HepG2 (cell line): ENCODE measurements around the gene SUCLA2. TPM values are rescaled to one million over a fixed set of nuclear protein-coding genes. Genes with fewer than 3 reads are reported as not detected.

Source experiments
- ATAC-seq: fragments of 200-7000 bp; cut with Tn5 transposase; 3 replicates; pipeline ENCODE4 v1.9.1; 2020; ENCODE audit warnings: mild to moderate bottlenecking, moderate library complexity
- BruUV-seq: library from RNA; stranded (reverse); fragments of 400-500 nt; replicated peaks from 2 replicates; lab custom pipeline; 2021; lab: Mats Ljungman, UMichigan
- CTCF ChIA-PET: fragments of 300-600 bp; formaldehyde crosslinking; extraction: SDS; loops from one replicate; lab custom pipeline; 2021; ENCODE audit warnings: low total read pairs, inconsistent platforms, low intra/inter-chr PET ratio; lab: Yijun Ruan, JAX
- POLR2A ChIA-PET: fragments of 350-600 bp; sonication (Branson Sonifier 250); formaldehyde crosslinking; loops from one replicate; lab custom pipeline; 2020; ENCODE audit warnings: antibody characterized with exemption, inconsistent platforms; lab: Yijun Ruan, JAX
- DNase-seq: peaks from one replicate; pipeline ENCODE4 v3.0.0-alpha.2; 2015; ENCODE audit warnings: low spot score
- FAIRE-seq: peaks from 3 replicates; lab custom pipeline; 2011; peaks lifted over from hg19 to GRCh38; lab: Jason Lieb, UNC
- H2AFZ ChIP-seq: one replicate; pipeline ENCODE4 v1.6.1; 2011; ENCODE audit warnings: low read length, inconsistent platforms
- H3K27ac ChIP-seq: fragments of 300-600 bp; 3 replicates; pipeline ENCODE4 v1.8.0; 2011; ENCODE audit warnings: mixed run types, mild to moderate bottlenecking, mixed read lengths, low read length, inconsistent platforms; ENCODE audit not compliant: insufficient read depth; ENCODE audit errors: extremely low read length
- H3K27me3 ChIP-seq, 2 experiments: fragments of 200-600 bp in 1 of 2; 2 replicates in 1 of 2; 3 replicates in 1 of 2; pipeline versions ENCODE4 v1.6.0 to v1.8.0; 2011; ENCODE audit warnings: low read length in 2 of 2, mild to moderate bottlenecking in 2 of 2, moderate library complexity in 2 of 2, inconsistent platforms in 1 of 2; ENCODE audit not compliant: insufficient read depth in 2 of 2, control insufficient read depth in 1 of 2
- H3K36me3 ChIP-seq, 2 experiments: fragments of 200-600 bp in 1 of 2; replicated peaks in 1 of 2; 2 replicates in 1 of 2; 3 replicates in 1 of 2; pipeline versions ENCODE4 v1.5.1 to v1.8.0; 2011; ENCODE audit warnings: low read length in 2 of 2, inconsistent platforms in 1 of 2; ENCODE audit not compliant: insufficient read depth in 2 of 2, control insufficient read depth in 1 of 2
- H3K4me1 ChIP-seq: 2 replicates; pipeline ENCODE4 v1.5.1; 2012; ENCODE audit warnings: low read length, inconsistent platforms; ENCODE audit not compliant: insufficient read depth
- H3K4me2 ChIP-seq: 2 replicates; pipeline ENCODE4 v1.6.0; 2011; ENCODE audit warnings: low read depth, low read length, inconsistent platforms
- H3K4me3 ChIP-seq, 3 experiments: fragments of 200-600 bp in 1 of 3; sonication (generic), shearing (Covaris generic) in 1 of 3; replicated peaks in 1 of 3; 2 replicates each; pipeline ENCODE4 v1.5.1; 2011 to 2016; ENCODE audit warnings: low read length in 3 of 3, inconsistent platforms in 2 of 3, low read depth in 2 of 3, mild to moderate bottlenecking in 2 of 3, control low read depth in 1 of 3, mixed read lengths in 1 of 3; ENCODE audit not compliant: insufficient read depth in 1 of 3
- H3K79me2 ChIP-seq: one replicate; pipeline ENCODE4 v1.6.1; 2011; ENCODE audit warnings: low read length, inconsistent platforms; ENCODE audit not compliant: insufficient read depth
- H3K9ac ChIP-seq: 2 replicates; pipeline ENCODE4 v1.6.0; 2011; ENCODE audit warnings: mild to moderate bottlenecking, low read depth, low read length, inconsistent platforms; ENCODE audit not compliant: insufficient read depth
- H3K9me3 ChIP-seq: 2 replicates; pipeline ENCODE4 v1.5.1; 2012; ENCODE audit warnings: mild to moderate bottlenecking, low read length
- H4K20me1 ChIP-seq: 2 replicates; pipeline ENCODE4 v1.6.0; 2011; ENCODE audit warnings: inconsistent platforms, mild to moderate bottlenecking, low read length, moderate library complexity; ENCODE audit not compliant: insufficient read depth
- KLF15 ChIP-seq: sonication (generic); formaldehyde crosslinking; IDR thresholded peaks from 2 replicates; pipeline ENCODE4 v1.8.1; 2023; ENCODE audit warnings: borderline replicate concordance, mild to moderate bottlenecking, inconsistent platforms, missing genetic modification reagents, mixed read lengths
- SALL1 ChIP-seq: sonication (generic); formaldehyde crosslinking; IDR thresholded peaks from 2 replicates; pipeline ENCODE4 v1.8.0; 2022; ENCODE audit warnings: mild to moderate bottlenecking, missing genetic modification reagents
- SRSF1 ChIP-seq: fragments of 200-400 bp; formaldehyde crosslinking; optimal IDR thresholded peaks from 2 replicates; pipeline ENCODE3; 2017; ENCODE audit warnings: mild to moderate bottlenecking, low read depth, low read length, moderate library complexity
- SSRP1 ChIP-seq: IDR thresholded peaks from 2 replicates; pipeline ENCODE4 v1.6.1; 2016; ENCODE audit warnings: control low read depth
- STAT5B ChIP-seq: sonication (generic); formaldehyde crosslinking; IDR thresholded peaks from 2 replicates; pipeline ENCODE4 v1.4.0; 2020; ENCODE audit warnings: missing genetic modification reagents
- ZNF280D ChIP-seq: sonication (generic); formaldehyde crosslinking; IDR thresholded peaks from 2 replicates; pipeline ENCODE4 v1.5.1; 2020; ENCODE audit warnings: mild to moderate bottlenecking, missing genetic modification reagents
- ZNF850 ChIP-seq: sonication (generic); formaldehyde crosslinking; conservative IDR thresholded peaks from 2 replicates; pipeline ENCODE4 v1.9.0; 2021; ENCODE audit warnings: mild to moderate bottlenecking, missing genetic modification reagents
- WGBS: methylation state at CpG from one replicate; pipeline ENCODE4 v1.1.6; 2017; ENCODE audit warnings: low lambda C conversion rate; 5-methylcytosine and 5-hydroxymethylcytosine counted together
- in situ Hi-C: cut with HindIII; loops from 2 replicates; pipeline ENCODE4 v1.10.0; 2017; ENCODE audit warnings: low pct_unique_long_range_greater_than_20kb; ENCODE audit not compliant: extremely low pct_ligation_motif_present
- intact Hi-C: fragments of 100-400 bp; cut with micrococcal nuclease; formaldehyde crosslinking; loops from one replicate; pipeline ENCODE4 v1.10.0; 2022; ENCODE audit not compliant: unreplicated experiment
- polyA plus RNA-seq, 8 experiments: library from polyadenylated mRNA; depleted of rRNA in 3 of 8; stranded (reverse) in 7 of 8; unstranded in 1 of 8; fragments of >200 nt; fragmentation: Illumina TruSeq in 4 of 8; extraction: Trizol in 4 of 8; gene quantifications; 2 replicates each; pipeline versions ENCODE4 v1.2.1 to v1.2.3, GENCODE V29; 2011 to 2016; ENCODE audit warnings: low read depth in 4 of 8, missing spikeins in 1 of 8, mixed read lengths in 1 of 8; ENCODE audit not compliant: insufficient read depth in 1 of 8
- total RNA-seq, 5 experiments: library from RNA; depleted of rRNA; stranded (reverse); fragments of >200 nt; fragmentation: Illumina TruSeq; extraction: Trizol; gene quantifications; 2 replicates each; pipeline ENCODE4 v1.2.3, GENCODE V29; 2016; ENCODE audit warnings: low read depth in 1 of 5
- TF ChIP-seq, protein P1 (sequence below): sonication (generic); formaldehyde crosslinking; IDR thresholded peaks from 2 replicates; pipeline ENCODE4 v1.8.1; 2023; ENCODE audit warnings: missing genetic modification reagents, mild to moderate bottlenecking, borderline replicate concordance
- TF ChIP-seq, protein P2 (sequence below): sonication (generic); formaldehyde crosslinking; IDR thresholded peaks from 2 replicates; pipeline ENCODE4 v1.9.0; 2022; ENCODE audit warnings: low read depth, missing genetic modification reagents

Gene SUCLA2
- total and polyA plus RNA-seq, 2 of the 13 experiments (the other 11 are each of a cell fraction or from before 2014, with no cell fraction given): 28.4 to 77.1 TPM

DNA sequence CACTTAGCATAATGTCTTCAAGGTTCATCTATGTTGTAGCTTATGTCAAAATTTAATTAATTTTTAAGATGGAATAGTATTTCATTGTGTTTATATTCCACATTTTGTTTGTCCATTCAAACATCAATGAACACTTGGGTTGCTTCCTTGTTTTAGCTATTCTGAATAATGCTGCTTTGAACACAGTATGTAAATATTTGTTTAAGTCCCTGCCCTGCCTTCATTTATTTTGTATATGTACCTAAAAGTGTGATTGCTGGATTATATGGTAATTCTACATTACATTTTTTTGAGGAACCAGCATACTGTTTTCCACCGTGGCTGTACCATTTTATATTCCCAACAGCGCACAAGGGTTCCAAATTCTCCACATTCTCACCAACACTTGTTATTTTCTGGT lies 17.6 kb upstream of the SUCLA2 start:
- in situ Hi-C loops: no loop called here
- Histone ChIP-seq H3K4me3 (no peak overlapping the region), H3K79me2 (no peaks in the 10 kb centered on the region), H3K9ac (no peak overlapping the region), H3K36me3 (no peaks in the 10 kb centered on the region), H4K20me1 (no peaks in the 10 kb centered on the region), H3K27ac (no peak overlapping the region), H3K9me3 (no peaks in the 10 kb centered on the region), H3K27me3 (no peaks in the 10 kb centered on the region), H2AFZ (no peak overlapping the region), H3K4me2 (no peak overlapping the region), H3K4me1 (0 out of 2 replicates have a peak, but pooled peaks cover 7% of the 10 kb centered on the region)
- TF ChIP-seq, protein P1, sequence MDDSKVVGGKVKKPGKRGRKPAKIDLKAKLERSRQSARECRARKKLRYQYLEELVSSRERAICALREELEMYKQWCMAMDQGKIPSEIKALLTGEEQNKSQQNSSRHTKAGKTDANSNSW (CRISPR knock-in tag): no peak
- TF ChIP-seq STAT5B (CRISPR knock-in tag) (no peak), SSRP1 (CRISPR knock-in tag) (no peak), ZNF850 (CRISPR knock-in tag) (no peak), KLF15 (no peak), SRSF1 (no peak), ZNF280D (CRISPR knock-in tag) (no peak), SALL1 (CRISPR knock-in tag) (no peak)
- TF ChIP-seq, protein P2, sequence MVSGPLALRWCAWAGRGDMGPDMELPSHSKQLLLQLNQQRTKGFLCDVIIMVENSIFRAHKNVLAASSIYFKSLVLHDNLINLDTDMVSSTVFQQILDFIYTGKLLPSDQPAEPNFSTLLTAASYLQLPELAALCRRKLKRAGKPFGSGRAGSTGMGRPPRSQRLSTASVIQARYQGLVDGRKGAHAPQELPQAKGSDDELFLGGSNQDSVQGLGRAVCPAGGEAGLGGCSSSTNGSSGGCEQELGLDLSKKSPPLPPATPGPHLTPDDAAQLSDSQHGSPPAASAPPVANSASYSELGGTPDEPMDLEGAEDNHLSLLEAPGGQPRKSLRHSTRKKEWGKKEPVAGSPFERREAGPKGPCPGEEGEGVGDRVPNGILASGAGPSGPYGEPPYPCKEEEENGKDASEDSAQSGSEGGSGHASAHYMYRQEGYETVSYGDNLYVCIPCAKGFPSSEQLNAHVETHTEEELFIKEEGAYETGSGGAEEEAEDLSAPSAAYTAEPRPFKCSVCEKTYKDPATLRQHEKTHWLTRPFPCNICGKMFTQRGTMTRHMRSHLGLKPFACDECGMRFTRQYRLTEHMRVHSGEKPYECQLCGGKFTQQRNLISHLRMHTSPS (CRISPR knock-in tag): no peak
- 96% methylated on average over 2 of the region's 2 CpGs for WGBS
- no peak for FAIRE-seq
- no peak for ATAC-seq
- ChIA-PET CTCF (no interaction called here), POLR2A (no interaction called here)
- intact Hi-C loops: no loop called here
- DNase-seq: no peak
- no TSS peak for BruUV-seq
